NCI-H460 (cell line): Measurements from ENCODE around the gene TMSB15B. TPM values are rescaled to one million over a fixed set of nuclear protein-coding genes. Genes with fewer than 3 reads are reported as not detected.
"Not testable (repeated sequence)": the region's sequence is repeated elsewhere in the genome, so short reads cannot be mapped to it uniquely, and the experiment has no call there.

ENCODE experiments used
- DNase-seq: peaks from one replicate; pipeline ENCODE4 v3.0.0-alpha.2; 2016; ENCODE audit warnings: low read depth; ENCODE audit errors: extremely low read depth
- polyA plus RNA-seq: library from polyadenylated mRNA; depleted of rRNA; stranded (reverse); fragments of >200 nt; gene quantifications from 2 replicates; pipeline ENCODE4 v1.2.3, GENCODE V29; 2014; cell fraction: nucleus; rRNA removed
- total RNA-seq: library from RNA; depleted of rRNA; stranded (reverse); fragments of >200 nt; shearing (Covaris generic); gene quantifications from 2 replicates; pipeline ENCODE4 v1.2.3, GENCODE V29; 2014; rRNA removed

TMSB15B gene
- 4.8 and 7.4 TPM in 2 replicates for total RNA-seq
- polyA plus RNA-seq: 7.5 and 17.7 TPM in 2 replicates

DNA sequence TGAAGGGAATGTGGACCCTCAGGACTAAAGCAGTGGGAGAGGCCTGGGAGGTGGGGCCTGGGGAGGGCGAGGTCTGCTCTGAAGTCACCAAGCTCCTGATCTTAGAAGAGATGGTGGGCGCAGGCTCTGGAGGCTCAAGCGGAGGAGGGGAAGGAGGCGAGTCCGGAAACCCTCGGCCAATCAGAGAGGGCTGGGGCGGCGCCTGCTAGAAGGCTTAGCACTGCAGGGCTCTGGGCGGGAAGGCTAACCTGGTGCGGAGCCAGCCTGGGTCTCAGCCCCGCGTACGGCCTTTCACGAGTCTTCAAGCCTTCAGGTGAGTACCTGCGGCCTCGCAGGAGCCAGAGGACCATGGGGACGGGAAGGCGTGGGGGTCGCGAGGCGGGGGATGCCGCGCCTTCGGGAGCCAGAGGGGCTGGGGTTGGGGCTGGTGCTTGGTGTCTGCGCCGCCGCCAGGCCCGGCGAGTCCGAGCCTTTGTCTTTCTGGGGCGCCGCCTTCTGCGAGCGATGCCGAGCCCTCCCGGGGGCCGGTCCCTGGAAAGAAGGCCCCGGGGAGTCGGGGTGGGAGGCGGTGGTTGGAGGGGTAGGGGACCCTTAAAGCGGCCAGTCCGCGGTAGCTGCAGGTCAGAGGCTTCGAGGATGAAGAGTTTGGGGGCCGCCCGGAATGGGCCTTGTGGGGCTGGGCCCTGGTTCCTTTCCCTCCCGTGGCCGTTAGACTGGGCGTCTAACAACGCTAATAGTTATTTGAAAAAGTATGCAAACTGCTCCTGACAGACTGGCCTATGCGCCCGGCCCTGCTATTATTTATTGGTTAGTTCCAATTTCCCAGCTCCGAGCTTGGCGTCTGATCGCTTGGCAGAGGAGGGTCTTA lies at the start of gene TMSB15B:
Gene TMSB15B (plus strand): TSS at position 217 of the 868 bp plus-strand sequence.
- DNase-seq: not testable (repeated sequence)

DNA sequence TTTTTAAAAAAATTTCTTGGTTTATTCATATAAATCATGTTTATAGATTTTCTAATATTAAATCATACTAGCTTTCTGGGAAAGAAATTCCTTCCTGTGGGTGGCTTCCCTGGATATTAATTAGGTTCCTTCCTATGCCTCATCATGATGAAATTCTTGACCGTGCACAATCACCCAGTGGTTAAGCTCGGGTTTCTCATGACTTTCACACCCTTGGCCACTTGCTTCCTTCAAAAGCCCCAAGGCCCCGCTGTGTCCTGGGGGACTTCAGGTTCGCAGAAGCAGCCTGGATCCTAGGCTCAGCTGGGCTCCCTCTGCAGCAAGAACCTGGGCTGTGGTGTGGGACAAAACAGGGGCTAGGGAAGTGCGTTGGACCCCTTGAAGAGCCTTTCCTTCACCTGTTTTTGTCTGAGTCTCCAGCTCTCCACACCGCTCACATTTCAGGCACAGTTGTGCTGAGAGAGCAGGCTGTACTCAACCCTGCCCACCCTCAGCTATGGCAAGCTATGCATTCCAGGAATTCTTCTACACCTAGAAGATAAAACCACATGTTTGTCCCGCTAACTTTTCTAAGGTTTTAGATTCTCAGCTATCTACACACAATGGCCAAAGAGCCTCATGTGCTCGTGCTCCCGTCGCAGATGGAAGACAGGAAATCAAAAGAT lies 48.9 kb upstream of the TMSB15B start:
- no peak for DNase-seq

DNA sequence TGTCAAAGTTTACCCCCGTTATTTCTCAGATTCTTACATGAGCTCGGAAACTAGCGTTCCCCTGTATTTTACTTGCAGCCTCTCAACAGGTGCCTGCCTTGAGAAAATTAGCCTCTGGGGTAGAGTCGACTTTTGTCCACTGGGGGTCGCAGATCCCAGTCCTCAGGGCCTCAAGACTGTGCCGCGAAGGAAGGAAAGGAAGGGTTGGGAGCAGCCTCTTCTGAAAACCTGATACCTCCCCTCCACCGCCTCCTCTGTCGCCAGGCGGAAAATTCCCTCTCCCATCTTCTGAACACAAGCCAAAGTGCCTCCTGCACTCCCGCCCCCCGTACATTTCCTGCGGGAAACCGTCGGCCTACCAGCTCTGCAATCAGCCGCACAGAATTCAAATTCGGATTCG lies 44.4 kb upstream of the TMSB15B start:
- peak; percentile 62 for DNase-seq

DNA sequence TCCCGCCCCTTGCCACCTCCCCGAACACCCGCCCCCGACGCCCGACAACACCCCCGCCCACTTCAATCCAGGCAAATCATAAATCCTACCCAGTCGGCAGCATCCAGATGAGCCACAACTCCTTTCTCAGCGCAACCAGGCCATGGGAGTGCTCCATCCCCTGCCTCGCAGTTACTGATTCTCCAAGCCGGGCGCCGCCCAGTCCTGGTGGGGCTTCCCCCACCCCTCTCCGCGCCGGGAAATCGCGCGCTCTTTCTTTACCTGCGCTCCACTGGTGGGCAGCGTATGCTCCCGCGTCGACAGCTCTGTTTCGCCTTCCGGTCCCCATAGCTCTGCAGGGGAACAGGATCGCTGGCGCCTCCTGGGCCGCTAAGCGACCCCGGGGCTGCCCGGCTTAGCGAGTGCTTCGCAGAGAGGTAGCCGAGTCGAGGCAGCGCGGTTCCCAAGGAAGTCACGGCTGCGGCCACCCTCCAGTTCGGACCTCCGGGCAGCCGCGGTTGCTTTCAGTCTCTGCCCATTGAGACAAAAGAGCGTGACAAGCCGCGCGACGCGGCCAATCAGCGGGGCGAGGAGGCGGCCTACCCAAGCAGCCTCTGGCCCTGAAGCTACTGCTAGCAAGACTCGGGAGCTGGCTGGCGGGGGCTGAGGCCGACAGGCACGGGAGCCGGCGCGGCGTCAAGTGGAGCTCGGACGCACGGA lies 43.7 kb upstream of the TMSB15B start:
- peak; percentile 46 for DNase-seq

DNA sequence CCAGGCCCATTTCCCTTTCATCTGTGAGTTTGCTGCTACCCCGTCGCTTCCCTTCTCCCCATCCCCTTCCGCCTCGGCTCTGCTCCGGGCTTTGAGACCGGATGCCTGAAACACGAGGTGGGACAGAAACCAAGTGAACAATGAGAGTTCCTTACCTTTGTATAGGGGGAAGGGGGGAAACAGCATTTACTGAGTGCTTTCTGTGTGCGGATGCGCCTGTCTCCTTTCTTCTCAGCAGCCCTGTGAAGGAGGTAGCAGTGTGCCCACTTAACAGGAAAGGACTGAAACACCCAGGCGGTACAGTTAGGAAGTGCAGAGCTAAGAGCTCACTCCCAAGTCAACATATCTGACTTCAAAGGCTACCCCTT lies 43.2 kb upstream of the TMSB15B start:
- DNase-seq: peak; percentile 46

DNA sequence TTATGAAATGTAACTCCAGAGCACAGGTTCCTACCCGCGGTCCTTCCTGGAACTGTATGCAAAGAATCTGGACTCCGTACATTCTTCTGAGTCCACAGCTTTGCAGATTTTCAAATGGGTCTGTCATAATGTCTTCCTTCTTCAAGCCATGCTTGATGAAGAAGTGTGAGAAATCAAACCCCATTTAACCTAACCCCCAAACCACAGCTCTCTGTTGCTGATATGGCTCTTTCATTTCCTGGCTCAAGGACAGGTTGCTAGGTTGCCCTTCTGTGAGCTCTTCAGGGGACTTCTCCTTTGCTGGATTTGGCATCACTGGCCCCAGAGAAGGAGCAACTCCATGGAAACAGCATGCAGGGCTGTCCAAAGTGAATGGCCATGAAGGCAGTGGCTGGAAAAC lies 41.9 kb upstream of the TMSB15B start:
- not testable (repeated sequence) for DNase-seq

DNA sequence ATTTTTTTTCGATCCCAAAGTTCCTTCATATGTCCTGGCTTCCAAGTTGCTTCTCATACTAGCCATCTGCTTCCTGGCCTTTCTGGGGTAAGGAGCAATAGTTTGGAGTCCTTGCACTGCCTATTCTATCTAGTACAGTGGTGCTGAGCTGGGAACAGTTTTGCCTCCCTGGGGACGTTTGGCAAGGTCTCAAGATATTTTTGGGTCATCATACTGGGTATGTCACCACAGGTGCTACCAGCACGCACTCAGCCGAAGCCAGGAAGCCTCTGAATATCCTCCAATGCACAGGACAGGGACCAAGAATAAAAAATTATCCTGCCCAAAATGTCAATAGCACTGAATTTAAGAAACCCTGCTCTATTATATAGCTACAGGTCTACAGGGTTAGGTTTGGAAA lies 35.4 kb upstream of the TMSB15B start:
- no peak for DNase-seq

DNA sequence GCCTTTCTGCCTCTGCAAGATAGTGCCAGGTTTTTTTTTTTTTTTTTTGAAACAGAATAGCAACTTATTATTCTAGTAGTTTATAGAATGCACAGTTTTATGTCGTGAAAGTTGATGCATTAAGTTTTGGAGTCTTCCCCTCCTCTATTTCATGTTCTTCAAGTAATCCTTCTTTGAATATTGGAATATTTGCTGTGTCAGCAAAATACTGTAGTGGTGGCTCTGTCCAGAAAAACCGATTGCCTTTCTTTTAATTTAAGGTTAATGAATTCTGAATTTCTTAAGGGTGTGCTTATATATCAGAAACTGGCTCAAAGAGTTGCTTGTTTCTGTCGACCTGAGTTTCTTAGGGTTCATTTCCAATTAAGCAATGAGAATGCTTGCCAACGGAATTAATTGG lies 34.8 kb upstream of the TMSB15B start:
- DNase-seq: no peak

DNA sequence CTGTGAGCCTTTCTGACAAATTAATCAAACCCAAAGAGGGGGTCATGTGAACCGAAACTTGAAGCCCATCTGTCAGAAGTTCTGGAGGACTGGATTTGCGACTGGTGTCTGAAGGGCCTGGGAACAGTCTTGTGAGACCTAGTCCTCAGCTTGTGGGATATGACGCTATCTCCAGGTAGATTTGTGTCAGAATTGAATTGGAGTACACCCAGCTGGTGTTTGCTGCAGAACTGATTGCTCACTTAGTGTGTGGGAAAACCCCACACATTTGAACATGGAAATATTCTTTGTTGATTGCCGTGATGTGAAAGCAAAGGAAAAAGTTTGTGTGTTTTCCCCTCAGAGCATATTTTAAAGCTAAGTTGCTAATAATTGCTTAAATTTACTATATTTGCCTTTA lies 30.3 kb upstream of the TMSB15B start:
- no peak for DNase-seq

DNA sequence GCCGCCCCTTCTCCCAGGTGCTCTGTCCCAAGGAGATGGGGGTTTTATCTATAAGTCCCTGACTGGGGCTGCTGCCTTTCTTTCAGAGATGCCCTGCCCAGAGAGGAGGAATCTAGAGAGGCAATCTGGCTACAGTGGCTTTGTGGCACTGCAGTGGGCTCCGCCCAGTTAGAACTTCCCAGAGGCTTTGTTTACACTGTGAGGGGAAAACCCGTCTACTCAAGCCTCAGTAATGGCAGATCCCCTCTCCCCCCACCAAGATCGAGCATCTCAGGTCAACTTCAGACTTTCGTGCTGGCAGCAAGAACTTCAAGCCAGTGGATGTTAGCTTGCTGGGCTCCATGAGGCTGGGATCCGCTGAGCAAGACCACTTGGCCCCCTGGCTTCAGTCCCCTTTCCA lies 22.2 kb upstream of the TMSB15B start:
- not testable (repeated sequence) for DNase-seq

DNA sequence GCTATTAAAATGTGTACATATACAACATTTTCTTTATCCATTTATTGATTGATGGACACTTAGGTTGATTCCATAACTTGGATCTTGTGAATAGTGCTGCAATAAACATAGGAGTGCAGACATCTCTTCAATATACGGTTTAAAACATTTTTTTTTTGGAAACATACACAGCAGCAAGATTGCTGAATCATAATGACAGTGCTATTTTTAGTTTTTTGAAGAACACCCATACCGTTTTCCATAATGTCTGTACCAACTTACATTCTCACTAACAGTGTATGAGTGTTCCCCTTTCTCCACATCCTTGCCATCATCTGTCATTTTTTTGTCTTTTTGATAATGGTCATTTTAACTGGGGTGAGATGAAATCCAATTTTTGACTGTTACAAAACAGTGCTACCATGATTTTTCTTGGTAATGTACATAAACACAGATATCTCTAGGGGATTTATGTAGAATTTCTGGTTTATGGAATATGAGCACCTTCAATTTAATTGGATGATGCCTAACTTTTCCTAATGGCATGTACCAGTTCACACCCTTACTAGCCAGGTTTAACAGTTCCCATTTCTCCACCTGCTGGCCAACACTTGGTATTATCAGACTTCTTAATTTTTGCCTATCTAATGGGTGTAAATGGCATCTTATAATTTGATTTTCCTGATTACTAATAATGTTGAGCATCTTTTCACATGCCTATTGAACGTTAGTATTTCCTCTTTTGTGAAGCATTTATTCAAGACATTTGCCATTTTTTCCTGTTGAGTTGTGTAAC lies 21.0 kb upstream of the TMSB15B start:
- peak; percentile 62 for DNase-seq

DNA sequence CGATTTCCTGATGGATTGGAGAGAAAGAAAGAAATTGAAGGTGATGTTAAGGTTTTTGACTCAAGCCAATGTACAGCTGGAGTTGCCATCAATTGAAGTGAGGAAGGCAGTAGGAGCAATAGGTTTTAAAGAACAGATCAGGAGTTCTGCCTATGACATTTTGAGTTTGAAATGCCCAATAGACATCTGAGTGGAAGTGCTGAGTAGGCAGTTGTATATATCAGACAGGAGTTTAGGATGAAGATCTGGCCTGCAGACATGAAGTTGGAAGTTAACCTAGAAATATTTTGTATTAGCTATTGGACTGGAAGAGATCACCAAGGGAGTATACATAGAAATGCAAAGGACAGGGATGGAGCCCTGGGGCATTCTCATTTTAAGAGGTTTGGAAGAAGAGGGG lies 12.9 kb upstream of the TMSB15B start:
- DNase-seq: no peak

DNA sequence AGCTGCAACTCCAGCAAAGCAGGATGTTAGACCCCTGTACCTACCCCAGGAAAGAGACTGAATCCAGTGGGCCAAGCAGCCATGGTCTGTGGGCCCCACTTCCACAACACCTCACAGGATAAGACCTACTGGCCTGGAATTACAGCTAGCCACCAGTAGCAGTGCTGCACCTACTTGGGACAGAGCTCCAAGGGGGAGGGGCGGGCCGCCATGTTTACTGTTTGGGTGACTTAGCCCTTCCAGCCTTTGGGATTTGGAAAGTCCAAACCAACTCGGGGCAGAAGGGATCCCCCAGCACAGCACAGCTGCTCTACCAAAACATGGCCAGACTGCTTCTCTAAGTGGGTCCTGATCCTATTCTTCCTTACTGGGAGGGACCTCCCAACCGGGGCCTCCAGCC lies 9.1 kb upstream of the TMSB15B start:
- DNase-seq: no peak

DNA sequence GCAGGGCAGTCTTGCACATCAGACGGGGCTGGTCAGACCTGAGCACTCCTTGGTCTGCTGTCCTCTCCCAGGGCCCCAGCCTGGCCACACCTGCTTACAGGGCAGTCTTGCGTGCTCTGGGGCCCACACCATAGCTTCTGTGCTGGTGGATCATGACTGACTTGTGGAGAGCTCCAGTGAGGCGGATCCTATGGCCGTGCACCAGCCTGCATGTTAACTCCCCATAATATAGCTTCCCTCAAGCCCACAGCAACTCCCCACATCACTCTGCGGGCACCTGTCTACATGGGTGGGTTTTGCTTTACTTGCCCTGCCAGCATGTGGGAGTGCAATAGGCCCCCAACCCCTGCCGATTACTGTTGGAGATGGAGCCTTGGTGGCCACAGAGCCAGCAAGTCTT lies 8.2 kb upstream of the TMSB15B start:
- no peak for DNase-seq

DNA sequence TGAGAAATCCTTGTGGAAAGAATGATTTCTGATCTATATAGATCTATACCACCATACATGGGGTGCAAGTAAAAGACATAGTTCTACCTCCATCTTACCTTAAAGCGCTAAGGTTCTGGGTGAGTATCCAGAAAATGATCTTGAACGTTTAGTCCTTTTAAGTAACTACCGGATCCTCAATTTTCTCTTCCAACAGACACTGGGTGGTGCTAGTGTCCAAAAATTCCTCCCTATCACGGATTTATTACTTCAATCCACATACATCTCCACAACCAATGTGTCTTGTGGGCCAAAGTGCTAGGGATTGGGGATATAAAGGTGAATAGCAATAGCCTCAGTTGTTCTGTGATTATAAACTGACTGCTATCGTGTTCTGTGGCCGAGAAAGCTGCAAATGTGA lies 1.8 kb upstream of the TMSB15B start:
- not testable (repeated sequence) for DNase-seq

DNA sequence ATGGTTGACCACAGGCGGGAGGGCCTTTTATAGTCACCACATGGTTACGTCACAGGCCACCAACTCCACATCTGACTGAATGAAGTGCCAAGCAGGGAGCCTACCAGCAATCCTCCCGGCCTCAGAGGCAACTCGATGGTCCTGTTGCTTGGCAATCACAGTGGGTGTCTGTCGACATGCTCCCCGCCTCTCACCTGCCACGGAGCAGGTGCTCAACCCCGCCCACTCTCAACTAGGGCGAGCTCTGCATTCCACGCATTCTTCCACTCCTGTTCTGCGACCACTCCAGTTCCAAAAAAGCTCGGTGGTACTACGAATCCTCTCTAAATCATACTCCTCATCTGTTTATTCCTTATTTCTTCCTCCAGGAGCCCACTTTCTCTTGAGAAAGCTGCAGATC lies 21.1 kb downstream of the TMSB15B start:
- not testable (repeated sequence) for DNase-seq

DNA sequence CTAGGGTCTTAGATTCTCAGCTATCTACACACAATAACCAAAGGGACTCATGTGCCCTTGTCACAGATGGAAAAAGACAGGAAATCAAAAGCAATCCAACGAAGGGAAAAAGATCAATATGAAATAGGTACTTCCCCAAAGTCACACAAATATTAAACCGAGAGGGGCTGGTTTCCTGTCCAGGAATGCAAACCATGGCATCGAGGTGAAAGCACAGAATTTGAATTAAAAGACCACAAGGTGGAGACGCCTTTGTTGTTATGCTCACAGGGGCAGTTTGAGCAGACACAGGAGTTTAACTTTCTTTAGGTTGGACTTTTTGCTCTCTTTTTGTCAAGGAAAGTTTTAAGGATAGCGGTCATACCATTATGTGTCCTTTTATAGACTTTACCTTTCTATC lies 36.8 kb downstream of the TMSB15B start:
- DNase-seq: no peak

DNA sequence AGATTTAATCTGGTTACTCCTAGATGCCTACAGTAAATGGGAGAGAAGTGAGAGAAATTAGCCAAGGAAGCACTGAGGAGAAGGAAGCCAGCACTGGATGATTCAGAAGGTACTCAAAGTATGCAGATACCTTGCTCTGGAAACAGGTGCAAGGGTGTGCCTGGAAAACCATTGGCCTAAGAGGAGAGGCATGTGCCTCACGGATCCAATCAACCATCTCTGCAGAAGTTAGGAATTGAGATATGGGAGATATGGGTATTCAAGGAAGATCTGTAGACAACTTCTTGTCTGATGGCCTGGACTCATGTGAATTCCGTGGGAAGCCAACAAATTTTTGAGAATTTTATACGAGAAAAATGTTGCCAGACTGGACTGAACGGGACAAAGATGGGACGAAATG lies 46.4 kb downstream of the TMSB15B start:
- no peak for DNase-seq

DNA sequence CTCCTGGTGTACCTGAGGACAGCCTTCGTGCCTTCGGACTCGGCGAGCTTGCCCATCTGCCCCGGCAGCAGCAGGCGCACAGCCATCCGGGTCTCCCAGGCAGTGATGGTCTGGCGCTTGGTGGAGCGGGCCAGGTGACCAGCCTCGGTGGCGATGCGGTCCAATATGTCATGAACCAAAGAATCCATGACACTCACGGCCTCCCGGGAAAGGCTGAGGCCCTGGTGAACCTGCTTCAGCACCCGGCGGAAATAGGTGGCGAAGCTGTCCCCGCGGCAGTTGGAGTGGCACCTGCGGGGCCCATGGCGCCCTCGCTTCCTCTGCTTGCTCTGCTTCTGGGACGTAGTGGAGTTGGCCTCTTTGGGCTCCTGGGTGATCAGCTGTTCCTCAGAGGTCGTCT lies 50.7 kb downstream of the TMSB15B start:
- no peak for DNase-seq

DNA sequence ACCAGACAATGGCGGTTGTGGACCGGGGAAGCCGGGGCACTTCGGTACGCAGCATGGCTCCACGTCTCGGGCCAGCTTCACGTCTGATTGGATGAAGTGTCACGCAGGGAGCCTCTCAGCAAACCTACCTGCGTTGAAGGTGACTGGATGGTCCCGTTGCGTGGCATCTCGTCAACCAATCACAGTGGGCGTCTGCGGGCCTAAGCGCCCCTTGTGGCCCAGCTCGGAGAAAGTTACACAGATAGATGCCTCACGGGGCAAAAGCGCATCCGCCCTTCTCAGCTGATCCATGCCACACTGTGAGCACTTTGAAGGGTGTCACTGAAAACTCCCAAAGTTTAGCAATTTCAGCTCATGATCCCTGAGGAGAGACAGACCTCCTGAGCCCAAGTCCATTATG lies 51.2 kb downstream of the TMSB15B start, which contains the start of gene H2BW1:
Gene H2BW1 (minus strand): TSS at position 103 of the 400 bp plus-strand sequence. CDS start 132 bp downstream, outside the sequence.
- no peak for DNase-seq
